K562 (cell line): Measurements from ENCODE around the gene DCAF11. TPM values are rescaled to one million over a fixed set of nuclear protein-coding genes. Genes with fewer than 3 reads are reported as not detected.
A peak's percentile ranks its signal among the peaks of the same experiment; 100 is the strongest.

Experiments used
- CCNT2 ChIP-seq: IDR thresholded peaks from 2 replicates; pipeline ENCODE4 v1.6.1; 2011; ENCODE audit warnings: borderline replicate concordance, low read depth, mild to moderate bottlenecking, moderate library complexity, mixed read lengths, low read length; ENCODE audit not compliant: insufficient read length; ENCODE audit errors: extremely low read depth
- HCFC1 ChIP-seq: IDR thresholded peaks from 2 replicates; pipeline ENCODE4 v1.6.1; 2012; ENCODE audit warnings: low read depth, low read length, improper control_type of control experiment
- JUND ChIP-seq, 2 experiments: IDR thresholded peaks; 2 replicates in 1 of 2; 3 replicates in 1 of 2; pipeline ENCODE4 v1.6.1; 2011; ENCODE audit warnings: borderline replicate concordance in 2 of 2, low read depth in 2 of 2, low read length in 2 of 2, improper control_type of control experiment in 1 of 2, missing biosample characterization in 1 of 2, missing genetic modification characterization in 1 of 2, missing genetic modification reagents in 1 of 2
- RFX7 ChIP-seq: fragments of 250-450 bp; sonication (Bioruptor Pico); IDR thresholded peaks from 2 replicates; pipeline ENCODE4 v1.5.1; 2021; ENCODE audit warnings: mild to moderate bottlenecking
- SRSF9 ChIP-seq: fragments of 200-400 bp; formaldehyde crosslinking; IDR thresholded peaks from 2 replicates; pipeline ENCODE4 v1.6.1; 2017; ENCODE audit warnings: low read depth, low read length, borderline replicate concordance
- ZNF668 ChIP-seq: fragments of 250-450 bp; sonication (Bioruptor Pico); IDR thresholded peaks from 2 replicates; pipeline ENCODE4 v1.8.0; 2022; ENCODE audit warnings: mild to moderate bottlenecking, inconsistent platforms
- polyA plus RNA-seq, 8 experiments: library from polyadenylated mRNA; depleted of rRNA in 4 of 8; stranded (reverse) in 5 of 8; unstranded in 3 of 8; fragments of >200 nt; fragmentation: Nextera tagmentation in 2 of 8; fragmentation: Illumina TruSeq in 1 of 8; extraction: Ambion mirVana in 2 of 8; extraction: Trizol in 1 of 8; gene quantifications; 2 replicates each; pipeline versions ENCODE4 v1.2.1 to v1.2.3, GENCODE V29; 2011 to 2014; ENCODE audit warnings: inconsistent platforms in 1 of 8, missing spikeins in 1 of 8
- total RNA-seq, 7 experiments: library from RNA; depleted of rRNA in 6 of 7; stranded (reverse); fragments of >200 nt in 6 of 7; fragmentation: Illumina TruSeq in 2 of 7; extraction: Trizol in 2 of 7; gene quantifications; 2 replicates each; pipeline versions ENCODE4 v1.2.1 to v1.2.3, GENCODE V29; 2011 to 2021; ENCODE audit warnings: low replicate concordance in 1 of 7
- TF ChIP-seq, protein P1 (sequence below): fragments of 450-650 bp; IDR thresholded peaks from 2 replicates; pipeline ENCODE4 v1.6.1; 2016; ENCODE audit warnings: mild to moderate bottlenecking, moderate library complexity
- TF ChIP-seq, protein P2 (sequence below): sonication (generic); formaldehyde crosslinking; IDR thresholded peaks from 2 replicates; pipeline ENCODE4 v1.8.0; 2022; ENCODE audit warnings: mild to moderate bottlenecking, missing genetic modification reagents, borderline replicate concordance
- TF ChIP-seq, protein P3 (sequence below): fragments of 250-450 bp; sonication (Bioruptor Pico); IDR thresholded peaks from 2 replicates; pipeline ENCODE4 v1.5.0; 2021

DCAF11 gene
- total and polyA plus RNA-seq, 9 of the 15 experiments (the other 6 are each of a cell fraction or from before 2014, with no cell fraction given): 8.5 to 46.2 (median 36.4) TPM

DNA sequence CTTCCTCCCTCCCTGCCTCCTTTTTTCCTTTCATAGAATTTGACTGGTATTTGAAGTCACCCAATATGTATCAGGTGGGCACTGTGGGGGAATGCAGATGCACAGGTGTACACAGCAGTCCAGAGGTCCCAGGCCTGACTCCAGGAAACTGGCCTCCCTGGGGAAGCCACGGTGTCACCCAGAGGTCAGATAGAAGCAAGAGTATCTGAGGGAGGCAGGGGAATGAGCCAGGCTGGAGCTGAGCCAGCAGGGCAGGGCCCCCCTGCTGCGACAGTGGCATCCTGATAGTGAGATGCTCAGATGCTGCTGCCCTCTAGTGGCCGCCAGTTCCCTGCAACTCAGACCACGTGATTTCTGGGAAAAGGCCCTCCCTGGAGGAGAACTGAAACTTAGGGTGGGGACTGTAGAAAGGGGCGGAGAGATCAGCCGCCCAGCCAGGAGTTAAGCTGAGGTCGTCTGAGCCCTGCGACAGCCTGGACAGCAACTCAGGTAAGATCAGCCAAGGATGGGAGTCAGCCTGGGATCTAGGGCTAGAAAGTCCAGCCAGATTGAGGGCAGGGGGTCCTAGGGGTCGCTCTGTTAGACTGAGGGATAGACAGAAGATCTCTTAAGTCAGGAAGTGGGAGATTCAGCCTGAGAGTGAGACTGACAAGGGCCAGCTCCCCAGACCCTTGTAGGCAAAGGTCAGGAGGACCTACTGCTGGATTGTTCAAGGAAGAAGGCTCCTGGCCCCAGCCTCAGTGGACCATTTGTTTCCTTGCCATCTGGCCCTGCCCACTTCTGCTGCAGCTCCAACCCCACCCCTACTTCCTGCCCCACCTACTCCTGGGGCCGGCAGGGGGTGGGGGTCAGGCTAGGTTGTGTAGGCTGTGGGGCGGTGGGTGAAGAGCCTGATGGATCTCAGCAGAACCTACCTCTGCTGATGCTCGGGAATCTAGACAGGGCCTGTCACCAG, 46.5 kb downstream of the DCAF11 start, which contains the start of gene IRF9 (continued):
- TF ChIP-seq SRSF9: no peak
- peak; percentile 52; the same call in 1 of the 2 replicates for TF ChIP-seq JUND (IDR thresholded peaks at IDR 0.05; ENCODE audit: borderline replicate concordance, low read depth, low read length)
- no peak; the same call in 2 of the 3 replicates for TF ChIP-seq JUND (tag; IDR thresholded peaks at IDR 0.05; ENCODE audit: borderline replicate concordance, low read depth, low read length)
- TF ChIP-seq, protein P1, sequence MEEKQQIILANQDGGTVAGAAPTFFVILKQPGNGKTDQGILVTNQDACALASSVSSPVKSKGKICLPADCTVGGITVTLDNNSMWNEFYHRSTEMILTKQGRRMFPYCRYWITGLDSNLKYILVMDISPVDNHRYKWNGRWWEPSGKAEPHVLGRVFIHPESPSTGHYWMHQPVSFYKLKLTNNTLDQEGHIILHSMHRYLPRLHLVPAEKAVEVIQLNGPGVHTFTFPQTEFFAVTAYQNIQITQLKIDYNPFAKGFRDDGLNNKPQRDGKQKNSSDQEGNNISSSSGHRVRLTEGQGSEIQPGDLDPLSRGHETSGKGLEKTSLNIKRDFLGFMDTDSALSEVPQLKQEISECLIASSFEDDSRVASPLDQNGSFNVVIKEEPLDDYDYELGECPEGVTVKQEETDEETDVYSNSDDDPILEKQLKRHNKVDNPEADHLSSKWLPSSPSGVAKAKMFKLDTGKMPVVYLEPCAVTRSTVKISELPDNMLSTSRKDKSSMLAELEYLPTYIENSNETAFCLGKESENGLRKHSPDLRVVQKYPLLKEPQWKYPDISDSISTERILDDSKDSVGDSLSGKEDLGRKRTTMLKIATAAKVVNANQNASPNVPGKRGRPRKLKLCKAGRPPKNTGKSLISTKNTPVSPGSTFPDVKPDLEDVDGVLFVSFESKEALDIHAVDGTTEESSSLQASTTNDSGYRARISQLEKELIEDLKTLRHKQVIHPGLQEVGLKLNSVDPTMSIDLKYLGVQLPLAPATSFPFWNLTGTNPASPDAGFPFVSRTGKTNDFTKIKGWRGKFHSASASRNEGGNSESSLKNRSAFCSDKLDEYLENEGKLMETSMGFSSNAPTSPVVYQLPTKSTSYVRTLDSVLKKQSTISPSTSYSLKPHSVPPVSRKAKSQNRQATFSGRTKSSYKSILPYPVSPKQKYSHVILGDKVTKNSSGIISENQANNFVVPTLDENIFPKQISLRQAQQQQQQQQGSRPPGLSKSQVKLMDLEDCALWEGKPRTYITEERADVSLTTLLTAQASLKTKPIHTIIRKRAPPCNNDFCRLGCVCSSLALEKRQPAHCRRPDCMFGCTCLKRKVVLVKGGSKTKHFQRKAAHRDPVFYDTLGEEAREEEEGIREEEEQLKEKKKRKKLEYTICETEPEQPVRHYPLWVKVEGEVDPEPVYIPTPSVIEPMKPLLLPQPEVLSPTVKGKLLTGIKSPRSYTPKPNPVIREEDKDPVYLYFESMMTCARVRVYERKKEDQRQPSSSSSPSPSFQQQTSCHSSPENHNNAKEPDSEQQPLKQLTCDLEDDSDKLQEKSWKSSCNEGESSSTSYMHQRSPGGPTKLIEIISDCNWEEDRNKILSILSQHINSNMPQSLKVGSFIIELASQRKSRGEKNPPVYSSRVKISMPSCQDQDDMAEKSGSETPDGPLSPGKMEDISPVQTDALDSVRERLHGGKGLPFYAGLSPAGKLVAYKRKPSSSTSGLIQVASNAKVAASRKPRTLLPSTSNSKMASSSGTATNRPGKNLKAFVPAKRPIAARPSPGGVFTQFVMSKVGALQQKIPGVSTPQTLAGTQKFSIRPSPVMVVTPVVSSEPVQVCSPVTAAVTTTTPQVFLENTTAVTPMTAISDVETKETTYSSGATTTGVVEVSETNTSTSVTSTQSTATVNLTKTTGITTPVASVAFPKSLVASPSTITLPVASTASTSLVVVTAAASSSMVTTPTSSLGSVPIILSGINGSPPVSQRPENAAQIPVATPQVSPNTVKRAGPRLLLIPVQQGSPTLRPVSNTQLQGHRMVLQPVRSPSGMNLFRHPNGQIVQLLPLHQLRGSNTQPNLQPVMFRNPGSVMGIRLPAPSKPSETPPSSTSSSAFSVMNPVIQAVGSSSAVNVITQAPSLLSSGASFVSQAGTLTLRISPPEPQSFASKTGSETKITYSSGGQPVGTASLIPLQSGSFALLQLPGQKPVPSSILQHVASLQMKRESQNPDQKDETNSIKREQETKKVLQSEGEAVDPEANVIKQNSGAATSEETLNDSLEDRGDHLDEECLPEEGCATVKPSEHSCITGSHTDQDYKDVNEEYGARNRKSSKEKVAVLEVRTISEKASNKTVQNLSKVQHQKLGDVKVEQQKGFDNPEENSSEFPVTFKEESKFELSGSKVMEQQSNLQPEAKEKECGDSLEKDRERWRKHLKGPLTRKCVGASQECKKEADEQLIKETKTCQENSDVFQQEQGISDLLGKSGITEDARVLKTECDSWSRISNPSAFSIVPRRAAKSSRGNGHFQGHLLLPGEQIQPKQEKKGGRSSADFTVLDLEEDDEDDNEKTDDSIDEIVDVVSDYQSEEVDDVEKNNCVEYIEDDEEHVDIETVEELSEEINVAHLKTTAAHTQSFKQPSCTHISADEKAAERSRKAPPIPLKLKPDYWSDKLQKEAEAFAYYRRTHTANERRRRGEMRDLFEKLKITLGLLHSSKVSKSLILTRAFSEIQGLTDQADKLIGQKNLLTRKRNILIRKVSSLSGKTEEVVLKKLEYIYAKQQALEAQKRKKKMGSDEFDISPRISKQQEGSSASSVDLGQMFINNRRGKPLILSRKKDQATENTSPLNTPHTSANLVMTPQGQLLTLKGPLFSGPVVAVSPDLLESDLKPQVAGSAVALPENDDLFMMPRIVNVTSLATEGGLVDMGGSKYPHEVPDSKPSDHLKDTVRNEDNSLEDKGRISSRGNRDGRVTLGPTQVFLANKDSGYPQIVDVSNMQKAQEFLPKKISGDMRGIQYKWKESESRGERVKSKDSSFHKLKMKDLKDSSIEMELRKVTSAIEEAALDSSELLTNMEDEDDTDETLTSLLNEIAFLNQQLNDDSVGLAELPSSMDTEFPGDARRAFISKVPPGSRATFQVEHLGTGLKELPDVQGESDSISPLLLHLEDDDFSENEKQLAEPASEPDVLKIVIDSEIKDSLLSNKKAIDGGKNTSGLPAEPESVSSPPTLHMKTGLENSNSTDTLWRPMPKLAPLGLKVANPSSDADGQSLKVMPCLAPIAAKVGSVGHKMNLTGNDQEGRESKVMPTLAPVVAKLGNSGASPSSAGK: no peak
- TF ChIP-seq, protein P2, sequence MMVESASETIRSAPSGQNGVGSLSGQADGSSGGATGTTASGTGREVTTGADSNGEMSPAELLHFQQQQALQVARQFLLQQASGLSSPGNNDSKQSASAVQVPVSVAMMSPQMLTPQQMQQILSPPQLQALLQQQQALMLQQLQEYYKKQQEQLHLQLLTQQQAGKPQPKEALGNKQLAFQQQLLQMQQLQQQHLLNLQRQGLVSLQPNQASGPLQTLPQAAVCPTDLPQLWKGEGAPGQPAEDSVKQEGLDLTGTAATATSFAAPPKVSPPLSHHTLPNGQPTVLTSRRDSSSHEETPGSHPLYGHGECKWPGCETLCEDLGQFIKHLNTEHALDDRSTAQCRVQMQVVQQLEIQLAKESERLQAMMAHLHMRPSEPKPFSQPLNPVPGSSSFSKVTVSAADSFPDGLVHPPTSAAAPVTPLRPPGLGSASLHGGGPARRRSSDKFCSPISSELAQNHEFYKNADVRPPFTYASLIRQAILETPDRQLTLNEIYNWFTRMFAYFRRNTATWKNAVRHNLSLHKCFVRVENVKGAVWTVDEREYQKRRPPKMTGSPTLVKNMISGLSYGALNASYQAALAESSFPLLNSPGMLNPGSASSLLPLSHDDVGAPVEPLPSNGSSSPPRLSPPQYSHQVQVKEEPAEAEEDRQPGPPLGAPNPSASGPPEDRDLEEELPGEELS: no peak
- TF ChIP-seq, protein P3, sequence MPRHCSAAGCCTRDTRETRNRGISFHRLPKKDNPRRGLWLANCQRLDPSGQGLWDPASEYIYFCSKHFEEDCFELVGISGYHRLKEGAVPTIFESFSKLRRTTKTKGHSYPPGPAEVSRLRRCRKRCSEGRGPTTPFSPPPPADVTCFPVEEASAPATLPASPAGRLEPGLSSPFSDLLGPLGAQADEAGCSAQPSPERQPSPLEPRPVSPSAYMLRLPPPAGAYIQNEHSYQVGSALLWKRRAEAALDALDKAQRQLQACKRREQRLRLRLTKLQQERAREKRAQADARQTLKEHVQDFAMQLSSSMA (CRISPR knock-in tag): no peak
- no peak for TF ChIP-seq RFX7 (CRISPR knock-in tag)
- TF ChIP-seq HCFC1: no peak
- no peak for TF ChIP-seq ZNF668
- TF ChIP-seq CCNT2: no peak
